HCT116 (cell line): ENCODE data around the gene ELF5. TPM values are rescaled to one million over a fixed set of nuclear protein-coding genes. Genes with fewer than 3 reads are reported as not detected.

Source experiments
- ATAC-seq: fragments of 200-7000 bp; cut with Tn5 transposase; 2 replicates; pipeline ENCODE4 v1.9.1; 2020; ENCODE audit warnings: mild to moderate bottlenecking, moderate library complexity
- BruUV-seq: library from RNA; stranded (reverse); fragments of 400-500 nt; replicated peaks from 2 replicates; lab custom pipeline; 2021; lab: Mats Ljungman, UMichigan
- CTCF ChIA-PET: fragments of 300-600 bp; sonication (Branson Sonifier 250); formaldehyde crosslinking; loops from one replicate; lab custom pipeline; 2021; ENCODE audit warnings: antibody characterized with exemption; lab: Charles Lee
- POLR2A ChIA-PET: fragments of 300-600, 350-600 bp; sonication (Branson Sonifier 250); formaldehyde crosslinking; loops from one replicate; lab custom pipeline; 2021; ENCODE audit warnings: antibody characterized with exemption; lab: Charles Lee
- RAD21 ChIA-PET, 2 experiments: fragments of 300-600 bp; sonication (Branson Sonifier 250); formaldehyde crosslinking; loops; one replicate each; lab custom pipeline; 2023; ENCODE audit warnings: low total read pairs in 2 of 2; ENCODE audit not compliant: uncharacterized antibody in 2 of 2, unreplicated experiment in 2 of 2, low non-redundant PET in 1 of 2; lab: Charles Lee
- DNase-seq: peaks from one replicate; pipeline ENCODE4 v3.0.0-alpha.2; 2010; ENCODE audit warnings: low read depth, low spot score
- H2AFZ ChIP-seq: fragments of 200-600 bp; shearing (Covaris generic), sonication (generic); 2 replicates; pipeline ENCODE4 v1.6.1; 2017; ENCODE audit warnings: low read depth, mixed run types, mixed read lengths, antibody characterized with exemption, low read length; ENCODE audit not compliant: poor library complexity, severe bottlenecking
- H3K27ac ChIP-seq: 2 replicates; pipeline ENCODE4 v1.5.1; 2012; ENCODE audit warnings: low read depth, low read length
- H3K27me3 ChIP-seq: fragments of 200-600 bp; sonication (generic); 2 replicates; pipeline ENCODE4 v1.6.1; 2016; ENCODE audit warnings: mixed run types, low read length, mixed read lengths; ENCODE audit not compliant: insufficient read depth
- H3K36me3 ChIP-seq, 2 experiments: fragments of 200-500 bp in 1 of 2; fragments of 200-600 bp in 1 of 2; sonication (Bioruptor generic) in 1 of 2; sonication (generic) in 1 of 2; 2 replicates each; pipeline versions ENCODE4 v1.5.1 to v1.6.1; 2014 to 2016; ENCODE audit warnings: low read length in 2 of 2, inconsistent platforms in 1 of 2, mixed read lengths in 1 of 2, mixed run types in 1 of 2; ENCODE audit not compliant: insufficient read depth in 2 of 2, control insufficient read depth in 1 of 2
- H3K4me1 ChIP-seq, 2 experiments: fragments of 200-600 bp in 1 of 2; sonication (generic) in 1 of 2; 2 replicates each; pipeline versions ENCODE4 v1.5.1 to v1.6.1; 2012 to 2017; ENCODE audit warnings: low read length in 2 of 2, inconsistent platforms in 1 of 2, mild to moderate bottlenecking in 1 of 2, mixed read lengths in 1 of 2, mixed run types in 1 of 2, moderate library complexity in 1 of 2; ENCODE audit not compliant: insufficient read depth in 2 of 2, control insufficient read depth in 1 of 2
- H3K4me2 ChIP-seq: fragments of 200-600 bp; sonication (generic); 2 replicates; pipeline ENCODE4 v1.6.1; 2017; ENCODE audit warnings: mixed run types, low read length, mixed read lengths
- H3K4me3 ChIP-seq, 2 experiments: fragments of 200-600 bp in 1 of 2; sonication (generic) in 1 of 2; replicated peaks in 1 of 2; 2 replicates each; pipeline ENCODE4 v1.5.1; 2011 to 2016; ENCODE audit warnings: low read length in 2 of 2, control low read depth in 1 of 2, low read depth in 1 of 2, mild to moderate bottlenecking in 1 of 2, mixed read lengths in 1 of 2, mixed run types in 1 of 2
- H3K79me2 ChIP-seq: fragments of 200-600 bp; sonication (generic); 2 replicates; pipeline ENCODE4 v1.6.1; 2017; ENCODE audit warnings: mild to moderate bottlenecking, mixed run types, low read length, moderate library complexity, mixed read lengths; ENCODE audit not compliant: insufficient read depth
- H3K9ac ChIP-seq: fragments of 200-600 bp; sonication (generic); 2 replicates; pipeline ENCODE4 v1.6.1; 2016; ENCODE audit warnings: low read length, mixed read lengths
- H3K9me2 ChIP-seq: fragments of 200-600 bp; sonication (generic), shearing (Covaris generic); 2 replicates; pipeline ENCODE4 v1.6.1; 2017; ENCODE audit warnings: mixed run types, mild to moderate bottlenecking, moderate library complexity; ENCODE audit not compliant: insufficient read depth
- H3K9me3 ChIP-seq, 2 experiments: fragments of 200-500 bp in 1 of 2; fragments of 200-600 bp in 1 of 2; sonication (Bioruptor generic) in 1 of 2; sonication (generic) in 1 of 2; 2 replicates each; pipeline ENCODE4 v1.6.1; 2014 to 2017; ENCODE audit warnings: low read length in 2 of 2, mixed read lengths in 2 of 2, inconsistent platforms in 1 of 2, low read depth in 1 of 2, mild to moderate bottlenecking in 1 of 2, mixed run types in 1 of 2, moderate library complexity in 1 of 2; ENCODE audit not compliant: control insufficient read depth in 1 of 2, insufficient read depth in 1 of 2
- H4K20me1 ChIP-seq: fragments of 200-600 bp; sonication (generic), shearing (Covaris generic); 2 replicates; pipeline ENCODE4 v1.6.1; 2017; ENCODE audit warnings: mixed run types, mild to moderate bottlenecking, moderate library complexity; ENCODE audit not compliant: insufficient read depth
- EZH2 ChIP-seq: fragments of 200-600 bp; sonication (generic); IDR thresholded peaks from 2 replicates; pipeline ENCODE4 v1.6.1; 2017; ENCODE audit warnings: antibody characterized with exemption, mixed run types
- POLR2AphosphoS5 ChIP-seq: IDR thresholded peaks from 2 replicates; pipeline ENCODE4 v1.6.1; 2011; ENCODE audit warnings: mild to moderate bottlenecking, low read depth, low read length, moderate library complexity
- SIN3A ChIP-seq: IDR thresholded peaks from 2 replicates; pipeline ENCODE4 v1.6.1; 2012; ENCODE audit warnings: low read depth
- TCF7L2 ChIP-seq: IDR thresholded peaks from 2 replicates; pipeline ENCODE4 v1.7.0; 2011; ENCODE audit warnings: borderline replicate concordance, inconsistent platforms; ENCODE audit not compliant: insufficient read depth, insufficient read length; ENCODE audit errors: extremely low read depth
- YY1 ChIP-seq: IDR thresholded peaks from 2 replicates; pipeline ENCODE4 v1.6.1; 2011; ENCODE audit warnings: low read length, low read depth, moderate library complexity, mild to moderate bottlenecking; ENCODE audit not compliant: insufficient replicate concordance; ENCODE audit errors: extremely low read depth
- intact Hi-C: fragments of 100-400 bp; cut with micrococcal nuclease; formaldehyde crosslinking; loops from 2 replicates; pipeline ENCODE4 v1.10.0; 2022
- total RNA-seq: library from RNA; stranded (reverse); gene quantifications from one replicate; pipeline ENCODE4 v1.2.1, GENCODE V29; 2021; ENCODE audit not compliant: unreplicated experiment
- TF ChIP-seq, protein P1 (sequence below), 3 experiments: fragments of 200-600 bp in 1 of 3; sonication (generic) in 1 of 3; IDR thresholded peaks in 2 of 3; conservative IDR thresholded peaks in 1 of 3; 2 replicates each; pipeline ENCODE4 v1.5.1; 2012 to 2017; ENCODE audit warnings: low read depth in 2 of 3, low read length in 2 of 3, antibody characterized with exemption in 1 of 3, borderline replicate concordance in 1 of 3, control low read depth in 1 of 3, mild to moderate bottlenecking in 1 of 3, mixed read lengths in 1 of 3, mixed run types in 1 of 3, moderate library complexity in 1 of 3; ENCODE audit not compliant: insufficient read depth in 1 of 3
- TF ChIP-seq, protein P2 (sequence below): IDR thresholded peaks from 2 replicates; pipeline ENCODE4 v1.6.1; 2012

Gene ELF5
- total RNA-seq, 1 experiment from 2014 or later: 0.32 TPM

DNA sequence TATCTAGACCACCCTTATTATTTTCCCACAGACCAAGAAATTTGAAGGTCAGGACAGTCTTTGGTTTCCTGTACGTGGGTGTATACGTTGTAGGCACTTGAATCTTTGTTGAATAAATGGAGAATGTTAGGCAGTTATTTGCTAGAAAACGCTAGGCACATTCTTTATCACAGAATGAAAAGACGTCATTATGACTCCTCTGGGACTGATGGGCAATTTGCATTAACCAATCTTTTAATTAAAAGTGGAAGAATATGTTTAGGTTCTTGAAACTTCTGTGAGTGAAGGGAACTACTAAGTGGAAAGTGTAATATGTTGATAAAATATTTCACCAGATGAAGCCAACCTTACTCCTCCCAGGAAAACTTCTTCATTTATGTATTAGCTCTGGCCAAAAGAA lies 69.2 kb downstream of the ELF5 start:
- ATAC-seq (no peak), DNase-seq (no peak)
- H3K9ac ChIP-seq: no peak overlapping the region
- ChIA-PET RAD21 (no interaction called here), CTCF (no interaction called here), POLR2A (no interaction called here)
- no peak overlapping the region for H3K27ac ChIP-seq
- H2AFZ ChIP-seq: no peak overlapping the region
- no peak for TF ChIP-seq POLR2AphosphoS5
- no peak for TF ChIP-seq YY1
- TF ChIP-seq, protein P1, sequence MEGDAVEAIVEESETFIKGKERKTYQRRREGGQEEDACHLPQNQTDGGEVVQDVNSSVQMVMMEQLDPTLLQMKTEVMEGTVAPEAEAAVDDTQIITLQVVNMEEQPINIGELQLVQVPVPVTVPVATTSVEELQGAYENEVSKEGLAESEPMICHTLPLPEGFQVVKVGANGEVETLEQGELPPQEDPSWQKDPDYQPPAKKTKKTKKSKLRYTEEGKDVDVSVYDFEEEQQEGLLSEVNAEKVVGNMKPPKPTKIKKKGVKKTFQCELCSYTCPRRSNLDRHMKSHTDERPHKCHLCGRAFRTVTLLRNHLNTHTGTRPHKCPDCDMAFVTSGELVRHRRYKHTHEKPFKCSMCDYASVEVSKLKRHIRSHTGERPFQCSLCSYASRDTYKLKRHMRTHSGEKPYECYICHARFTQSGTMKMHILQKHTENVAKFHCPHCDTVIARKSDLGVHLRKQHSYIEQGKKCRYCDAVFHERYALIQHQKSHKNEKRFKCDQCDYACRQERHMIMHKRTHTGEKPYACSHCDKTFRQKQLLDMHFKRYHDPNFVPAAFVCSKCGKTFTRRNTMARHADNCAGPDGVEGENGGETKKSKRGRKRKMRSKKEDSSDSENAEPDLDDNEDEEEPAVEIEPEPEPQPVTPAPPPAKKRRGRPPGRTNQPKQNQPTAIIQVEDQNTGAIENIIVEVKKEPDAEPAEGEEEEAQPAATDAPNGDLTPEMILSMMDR (IDR thresholded peaks at IDR 0.05 in 2 of 3, conservative IDR thresholded peaks at IDR 0.05 in 1 of 3; ENCODE audit: borderline replicate concordance in 1 of 3, insufficient read depth in 1 of 3, low read depth in 2 of 3, low read length in 2 of 3): no peak
- TF ChIP-seq SIN3A: no peak
- TF ChIP-seq TCF7L2: no peak
- no peak for TF ChIP-seq EZH2
- TF ChIP-seq, protein P2, sequence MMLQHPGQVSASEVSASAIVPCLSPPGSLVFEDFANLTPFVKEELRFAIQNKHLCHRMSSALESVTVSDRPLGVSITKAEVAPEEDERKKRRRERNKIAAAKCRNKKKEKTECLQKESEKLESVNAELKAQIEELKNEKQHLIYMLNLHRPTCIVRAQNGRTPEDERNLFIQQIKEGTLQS: no peak
- no peaks in the 10 kb centered on the region for H3K9me3 ChIP-seq
- H3K4me2 ChIP-seq: no peak overlapping the region
- no peaks in the 10 kb centered on the region for H3K27me3 ChIP-seq
- H3K4me1 ChIP-seq: peaks cover 4 to 14% of the 10 kb centered on the region in 2 experiments; a peak in 3 of 4 replicates
- intact Hi-C loops: no loop called here
- H3K79me2 ChIP-seq: peaks cover 9% of the 10 kb centered on the region
- H3K9me2 ChIP-seq: no peaks in the 10 kb centered on the region
- H4K20me1 ChIP-seq: no peaks in the 10 kb centered on the region
- H3K36me3 ChIP-seq: 0 out of 4 replicates have a peak, but pooled peaks cover 0 to 10% of the 10 kb centered on the region in 2 experiments
- no TSS peak for BruUV-seq
- no peak overlapping the region for H3K4me3 ChIP-seq
